T-helper 22 cell (primary cell): ENCODE data around the gene CEND1.

Experiments
- DNase-seq: peaks from one replicate; pipeline ENCODE4 v3.0.0-alpha.2; 2020; ENCODE audit warnings: low read depth

CEND1 gene

DNA sequence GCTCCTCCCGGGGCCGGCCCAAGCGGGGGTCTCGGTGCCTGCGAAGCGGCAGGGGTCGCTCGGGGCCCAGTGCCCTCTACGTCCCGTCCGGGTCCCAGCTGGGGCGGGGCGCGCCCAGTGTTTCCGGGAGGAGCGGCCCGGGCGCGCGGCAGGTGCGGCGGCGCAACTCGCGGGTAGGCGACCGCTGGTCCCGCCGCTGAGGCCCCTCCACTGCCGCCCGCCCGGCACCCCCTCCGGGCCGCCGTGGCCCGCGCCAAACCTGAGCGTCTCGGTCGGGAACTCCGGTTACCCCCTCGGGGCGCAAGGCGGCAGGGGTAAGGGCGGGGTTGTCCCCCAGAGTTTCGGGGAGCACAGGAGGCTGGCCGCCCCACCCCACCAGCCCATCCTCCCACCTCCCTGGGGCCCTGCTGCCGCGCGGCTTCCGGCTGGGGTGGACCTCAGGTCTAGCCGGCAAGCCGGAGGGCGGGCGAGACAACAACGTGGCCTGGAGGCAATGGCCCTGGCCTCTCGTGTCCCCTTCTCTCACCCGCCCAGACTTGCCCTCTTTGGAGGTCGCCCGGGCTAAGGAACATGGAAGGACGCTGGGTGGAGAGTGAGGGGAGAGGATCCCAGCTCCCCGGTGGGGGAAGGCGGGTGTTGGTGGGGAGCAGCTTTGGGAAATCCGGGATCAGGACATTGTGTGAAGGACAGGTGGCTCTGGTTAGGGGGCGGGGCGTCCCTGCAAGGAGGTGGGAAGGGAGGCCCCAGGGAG is 37.4 kb upstream of the CEND1 start:
- DNase-seq = no peak

DNA sequence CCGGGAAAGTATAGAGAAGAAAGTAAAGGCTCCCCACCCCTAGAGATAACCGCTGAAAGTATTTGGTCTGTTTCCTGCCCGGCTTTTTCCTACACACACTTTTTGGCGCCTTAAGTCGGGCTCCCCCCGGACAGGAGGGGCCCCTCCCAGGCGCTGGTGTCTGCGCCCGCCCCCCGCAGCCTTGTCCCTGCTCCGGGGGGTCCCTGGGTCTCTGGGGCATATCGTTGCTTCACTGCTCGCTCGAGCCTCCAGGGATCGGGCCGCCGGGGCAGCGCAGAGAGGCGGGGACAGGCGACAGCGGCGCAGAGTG is 36.9 kb upstream of the CEND1 start:
- no peak for DNase-seq

DNA sequence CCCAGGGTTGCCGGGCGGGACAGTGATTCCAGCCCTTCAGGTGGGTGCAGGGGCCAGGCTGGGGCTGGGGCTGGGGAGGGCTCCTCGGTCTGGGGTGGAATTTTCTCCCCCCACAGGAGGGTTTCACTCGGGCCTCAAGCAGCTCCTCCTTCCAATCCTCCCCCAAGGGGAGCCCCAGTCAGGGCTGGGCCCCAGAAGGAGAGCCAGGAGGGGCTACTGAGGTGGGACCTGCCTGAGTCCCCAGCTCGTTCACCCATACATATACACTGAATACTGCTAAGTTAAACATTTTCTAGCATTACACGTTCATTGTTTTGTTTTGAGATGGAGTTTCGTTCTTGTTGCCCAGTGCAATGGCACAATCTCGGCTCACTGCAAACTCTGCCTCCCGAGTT is 36.3 kb upstream of the CEND1 start:
- DNase-seq = no peak

DNA sequence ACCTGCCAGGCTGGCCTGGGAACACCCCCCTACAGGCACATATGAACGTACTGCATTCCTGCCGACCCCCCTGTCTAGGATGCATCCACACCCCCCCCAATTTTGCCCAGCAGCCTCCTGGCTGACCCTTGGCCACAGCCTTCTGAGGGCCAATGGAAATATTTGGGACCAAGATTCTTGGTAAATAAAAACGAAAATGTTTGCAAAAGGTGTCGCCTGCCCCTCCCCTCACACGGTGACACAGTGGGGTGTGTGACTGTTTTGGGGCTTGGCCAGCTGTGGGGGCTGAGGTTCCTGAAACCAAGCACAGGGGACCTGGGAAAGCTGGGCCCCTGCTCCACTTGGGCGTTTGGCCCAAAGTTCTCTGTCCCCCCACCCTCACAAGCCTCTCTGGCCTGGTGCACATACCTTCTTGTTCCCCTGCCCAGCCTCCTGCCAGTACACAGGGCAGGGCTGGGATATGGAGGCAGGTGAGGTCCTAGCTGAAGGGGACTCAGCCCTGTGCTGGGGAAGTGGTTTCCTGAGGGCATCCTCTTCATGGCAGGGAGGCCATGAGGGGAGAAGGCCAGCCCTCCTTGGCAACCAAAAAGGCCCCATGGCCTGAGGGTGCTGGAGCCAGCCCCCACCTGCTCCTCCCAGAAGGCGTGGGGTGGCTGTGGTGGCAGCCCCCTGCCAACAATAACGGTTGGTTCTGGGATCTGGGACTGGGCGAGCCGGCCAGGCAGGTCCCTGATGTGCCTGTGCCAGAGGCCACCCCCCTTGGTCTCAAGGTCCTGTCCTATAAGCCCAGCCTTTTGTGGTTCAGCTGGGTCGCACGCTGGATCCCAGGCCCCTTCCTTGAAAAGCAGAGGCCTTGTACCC is 35.7 kb upstream of the CEND1 start:
- DNase-seq = no peak

- no peak for DNase-seq
Observed at GRCh38 chr11:824942-825341, 35.1 kb upstream of the CEND1 start.

DNA sequence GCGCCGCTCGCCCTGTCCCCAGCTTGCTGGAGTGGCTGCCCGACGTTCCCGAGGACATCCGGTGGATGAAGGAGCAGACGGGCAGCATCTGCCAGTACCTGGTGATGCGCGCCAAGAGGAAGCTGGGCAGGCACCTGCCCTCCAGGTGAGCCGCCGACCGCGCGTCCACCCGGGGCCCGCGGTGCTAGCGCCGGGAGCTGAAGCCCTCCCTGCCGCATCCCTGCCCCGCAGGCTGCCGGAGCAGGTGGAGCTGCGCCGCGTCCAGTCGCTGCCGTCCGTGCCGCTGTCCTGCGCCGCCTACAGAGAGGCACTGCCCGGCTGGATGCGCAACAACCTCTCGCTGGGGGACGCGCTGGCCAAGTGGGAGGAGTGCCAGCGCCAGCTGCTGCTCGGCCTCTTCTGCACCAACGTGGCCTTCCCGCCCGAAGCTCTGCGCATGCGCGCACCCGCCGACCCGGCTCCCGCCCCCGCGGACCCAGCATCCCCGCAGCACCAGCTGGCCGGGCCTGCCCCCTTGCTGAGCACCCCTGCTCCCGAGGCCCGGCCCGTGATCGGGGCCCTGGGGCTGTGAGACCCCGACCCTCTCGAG is 34.5 kb upstream of the CEND1 start:
- no peak for DNase-seq

DNA sequence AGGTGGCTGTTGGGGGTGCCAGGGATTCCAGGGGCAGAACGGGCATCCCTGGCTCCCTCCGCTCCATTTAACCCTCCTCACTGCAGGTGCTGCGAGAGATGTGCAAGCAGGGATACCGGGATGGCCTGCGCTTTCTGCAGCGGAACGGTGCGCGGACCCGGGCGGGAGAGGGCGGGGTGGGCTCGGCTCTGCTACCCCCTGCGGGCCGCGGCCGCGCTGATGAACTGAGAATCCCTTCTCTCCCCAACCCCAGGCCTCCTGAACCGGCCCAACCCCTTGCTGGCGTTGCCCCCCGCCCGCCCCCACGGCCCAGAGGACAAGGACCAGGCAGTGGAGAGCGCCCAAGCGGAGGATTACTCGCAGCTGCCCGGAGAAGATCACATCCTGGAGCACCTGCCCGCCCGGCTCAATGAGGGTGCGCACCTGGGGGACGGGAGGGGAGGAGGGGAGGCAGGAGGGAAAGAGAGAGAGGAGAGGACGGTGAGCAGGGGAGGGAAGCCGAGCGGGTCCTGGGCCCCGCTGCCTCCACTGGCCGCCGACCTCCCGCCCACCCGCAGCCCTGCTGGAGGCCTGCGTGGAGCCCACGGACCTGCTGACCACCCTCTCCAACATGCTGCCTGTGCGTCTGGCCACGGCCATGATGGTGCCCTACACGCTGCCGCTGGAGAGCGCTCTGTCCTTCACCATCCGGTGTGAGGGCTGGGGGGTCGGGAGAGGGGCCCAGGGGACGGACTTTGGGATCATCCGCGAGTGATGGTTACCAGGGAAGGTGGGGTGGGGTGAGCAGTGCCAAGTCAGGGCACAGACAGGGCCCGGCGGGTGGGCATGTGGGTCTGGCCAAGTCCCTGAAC is 33.8 kb upstream of the CEND1 start:
- DNase-seq = no peak

GRCh38 chr11:821512-822371 is 31.9 kb upstream of the CEND1 start:
- DNase-seq = no peak

DNA sequence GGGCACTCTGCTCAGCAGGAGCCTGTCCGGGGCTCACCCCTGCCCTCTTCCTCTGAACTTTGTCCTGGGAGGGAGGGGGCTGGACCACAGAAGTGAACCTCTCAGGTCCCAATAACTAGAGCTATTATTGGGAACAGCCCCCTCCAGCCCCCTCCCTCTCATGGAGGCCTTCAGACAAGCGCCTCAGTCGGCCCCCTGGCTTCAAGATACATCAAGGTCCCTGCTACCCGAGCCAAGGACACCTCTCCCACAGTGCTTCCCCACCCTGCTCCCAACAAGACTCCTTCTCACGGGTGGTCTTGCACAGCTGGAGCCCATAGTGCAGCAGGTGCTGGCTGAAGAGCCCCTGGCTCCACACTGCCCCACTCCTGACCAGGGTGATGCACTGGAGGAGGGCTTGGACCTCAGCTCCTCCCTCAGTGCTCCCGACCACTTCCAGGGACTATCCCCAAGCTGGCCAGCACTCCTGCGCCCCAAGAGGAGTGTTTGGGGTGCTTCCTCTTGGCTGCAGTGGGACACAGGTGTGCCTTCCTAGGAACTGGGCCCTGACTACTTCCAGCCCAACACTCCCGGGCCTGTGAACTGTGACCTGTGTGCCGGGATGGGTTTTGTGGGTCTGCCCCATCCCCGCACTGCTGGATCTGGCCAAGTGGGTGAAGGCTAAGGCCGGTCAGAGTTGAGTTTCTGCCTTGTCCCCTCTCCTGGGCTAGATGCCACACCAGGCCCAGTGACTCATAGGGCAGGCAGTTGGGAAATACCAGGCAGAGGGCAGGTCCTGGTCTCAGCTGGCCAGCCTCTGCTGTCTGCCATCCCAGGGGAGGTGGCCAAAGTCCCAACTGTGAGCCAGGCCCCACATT is 31.0 kb upstream of the CEND1 start:
- no peak for DNase-seq

DNA sequence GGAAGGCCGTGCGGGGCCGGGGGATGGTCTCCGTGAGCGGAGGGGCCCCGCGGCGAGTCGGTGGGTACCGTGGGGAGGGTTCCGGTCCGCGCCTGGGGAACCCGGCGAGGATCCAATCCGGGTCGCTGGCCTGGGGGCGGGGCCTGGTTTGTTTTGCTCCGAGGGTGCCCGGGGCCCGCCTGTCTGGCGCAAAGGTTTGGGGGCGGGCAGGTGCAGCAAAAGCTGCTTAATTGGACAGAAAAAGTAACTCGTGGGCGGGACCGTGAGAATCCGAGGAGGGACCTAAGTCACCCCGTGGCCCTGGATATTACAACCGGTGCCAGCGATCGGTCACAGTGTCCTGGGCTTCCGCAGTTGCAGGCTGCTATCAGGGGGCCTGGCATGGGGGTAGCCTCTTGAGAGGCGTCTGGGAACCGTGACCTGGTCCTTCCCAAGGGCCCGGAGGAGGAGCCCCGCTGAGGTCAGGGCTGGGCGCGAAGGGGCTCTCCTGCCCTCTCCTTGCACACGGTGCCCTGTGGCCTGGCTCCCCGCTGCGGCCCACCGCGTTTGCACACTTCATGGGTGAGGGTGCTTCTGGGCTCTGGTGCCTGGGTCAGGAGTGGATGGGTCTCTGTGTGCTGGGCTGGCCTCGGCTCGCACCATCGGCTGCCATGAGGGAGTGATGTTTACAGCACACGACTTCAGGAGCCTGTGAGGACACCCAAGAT is 30.2 kb upstream of the CEND1 start:
- DNase-seq = peak; percentile 94

DNA sequence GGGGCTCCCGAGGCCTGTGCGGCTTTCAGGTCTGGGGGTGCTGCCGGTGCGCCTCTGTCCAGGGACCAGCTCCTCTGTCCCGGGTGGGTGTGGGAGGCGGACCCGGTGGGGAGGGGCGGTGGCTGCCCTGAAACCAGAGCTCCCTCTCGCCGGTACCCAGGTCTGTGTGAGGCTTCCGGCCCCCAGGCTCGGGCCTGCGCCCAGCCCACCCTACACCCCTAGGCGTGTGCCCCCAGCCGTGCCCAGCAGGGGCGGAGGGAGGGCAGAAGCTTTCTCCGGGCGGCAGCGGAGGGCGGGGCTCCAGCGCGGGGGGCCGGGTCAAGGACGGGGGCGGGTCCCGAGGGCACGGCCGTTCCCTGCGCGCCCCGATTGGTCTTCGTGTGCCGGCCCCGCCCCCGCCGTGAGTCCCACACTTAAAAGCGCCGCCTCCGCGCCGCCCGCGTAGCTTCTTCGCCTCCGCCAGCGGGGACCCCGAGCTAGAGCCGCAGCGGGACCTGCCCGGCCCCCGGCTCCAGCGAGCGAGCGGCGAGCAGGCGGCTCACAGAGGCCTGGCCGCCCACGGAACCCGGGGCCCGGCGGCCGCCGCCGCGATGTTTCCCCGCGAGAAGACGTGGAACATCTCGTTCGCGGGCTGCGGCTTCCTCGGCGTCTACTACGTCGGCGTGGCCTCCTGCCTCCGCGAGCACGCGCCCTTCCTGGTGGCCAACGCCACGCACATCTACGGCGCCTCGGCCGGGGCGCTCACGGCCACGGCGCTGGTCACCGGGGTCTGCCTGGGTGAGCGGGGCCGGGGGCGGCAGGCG is 29.4 kb upstream of the CEND1 start:
- peak; percentile 85 for DNase-seq

DNA sequence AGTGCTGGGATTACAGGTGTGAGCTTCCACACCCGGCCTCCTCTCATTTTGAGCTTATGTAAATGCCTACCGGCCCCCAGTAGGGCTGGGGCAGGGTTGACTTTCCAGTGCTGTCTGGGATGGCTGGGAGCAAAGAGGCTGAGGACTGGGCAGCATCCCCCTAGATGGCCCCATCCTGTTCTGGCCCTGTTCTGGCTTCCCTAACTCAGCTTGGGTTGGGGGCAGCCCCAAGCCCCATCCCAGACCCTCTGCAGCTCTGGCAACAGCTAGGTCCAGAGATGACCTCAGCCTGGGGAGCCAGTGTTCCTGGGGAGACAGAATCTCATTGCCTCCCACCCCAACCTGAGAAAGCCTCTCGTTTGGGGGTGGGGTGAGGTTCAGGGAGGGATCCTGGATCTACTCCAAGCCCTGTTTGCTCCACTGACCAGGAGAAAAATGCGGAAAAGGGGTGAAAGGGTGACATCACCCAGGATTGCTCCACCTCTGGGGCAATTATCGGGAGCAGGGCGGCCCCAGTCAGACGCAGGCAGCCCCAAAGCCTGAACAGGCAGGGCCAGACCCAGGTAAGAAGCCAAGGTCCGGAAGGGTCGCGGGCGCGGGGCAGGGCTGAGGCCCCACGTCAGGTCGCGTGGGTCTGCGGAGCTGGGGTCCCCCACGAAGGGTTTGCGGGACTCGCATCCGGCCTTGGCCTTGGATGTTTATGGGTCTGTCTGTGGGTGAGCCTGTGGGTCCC is 28.7 kb upstream of the CEND1 start, which contains the start of gene PNPLA2:
Gene PNPLA2, plus strand, starts transcription at position 519 of the 733 bp plus-strand sequence. CDS start 805 bp downstream, outside the sequence.
- no peak for DNase-seq

DNA sequence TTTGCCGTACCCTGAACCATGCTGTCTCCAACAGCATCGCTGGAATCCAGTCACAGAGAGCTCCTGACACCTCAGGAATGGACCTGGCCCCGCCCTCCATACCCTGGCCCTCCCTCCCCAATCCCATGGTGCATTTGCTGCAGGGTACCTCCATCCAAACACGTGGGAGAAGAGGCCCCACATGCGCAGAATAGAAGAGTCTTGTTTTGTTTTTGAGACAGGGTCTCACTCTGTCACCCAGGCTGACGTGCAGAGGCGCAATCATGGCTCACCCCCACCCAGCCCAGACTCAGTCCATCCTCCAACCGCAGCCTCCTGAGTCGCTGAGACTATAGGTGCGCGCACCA is 26.5 kb upstream of the CEND1 start:
- DNase-seq = no peak

DNA sequence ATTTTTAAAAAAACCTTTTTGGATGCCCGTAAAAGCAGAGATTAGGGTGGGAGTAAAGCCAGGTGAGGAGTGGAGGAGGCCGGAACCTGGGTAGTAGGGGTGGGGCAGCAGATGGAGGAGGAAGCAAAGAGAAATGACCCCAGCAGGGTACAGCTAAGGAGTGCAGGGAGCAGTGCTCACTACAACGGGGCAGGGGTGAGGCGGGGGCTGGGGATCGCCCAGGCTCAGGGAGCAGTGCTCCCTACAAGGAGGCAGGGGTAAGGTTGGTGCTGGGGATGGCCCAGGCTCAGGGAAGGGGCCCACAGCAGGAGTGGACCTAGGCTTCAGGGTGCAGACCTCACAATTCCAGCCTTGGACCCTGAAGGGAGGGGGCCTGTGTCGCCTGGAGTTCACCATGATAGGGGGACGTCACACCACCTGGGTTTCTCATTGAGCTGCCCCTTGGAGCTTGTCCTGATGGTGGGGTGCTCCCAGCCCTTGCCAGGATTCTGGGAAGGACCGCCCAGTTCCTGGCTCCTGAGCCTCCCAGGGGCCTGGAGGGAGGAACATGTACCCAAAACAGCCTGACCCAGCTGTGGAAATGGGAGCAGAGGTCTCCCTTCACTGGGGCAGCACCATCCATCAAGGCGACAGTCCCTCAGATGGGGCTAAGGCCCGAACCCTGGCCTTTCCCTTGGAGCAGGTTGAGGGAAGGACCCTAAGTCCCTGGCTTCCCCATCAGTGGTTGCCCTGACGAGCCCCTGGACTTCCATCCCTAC is 26.0 kb upstream of the CEND1 start:
- no peak for DNase-seq

DNA sequence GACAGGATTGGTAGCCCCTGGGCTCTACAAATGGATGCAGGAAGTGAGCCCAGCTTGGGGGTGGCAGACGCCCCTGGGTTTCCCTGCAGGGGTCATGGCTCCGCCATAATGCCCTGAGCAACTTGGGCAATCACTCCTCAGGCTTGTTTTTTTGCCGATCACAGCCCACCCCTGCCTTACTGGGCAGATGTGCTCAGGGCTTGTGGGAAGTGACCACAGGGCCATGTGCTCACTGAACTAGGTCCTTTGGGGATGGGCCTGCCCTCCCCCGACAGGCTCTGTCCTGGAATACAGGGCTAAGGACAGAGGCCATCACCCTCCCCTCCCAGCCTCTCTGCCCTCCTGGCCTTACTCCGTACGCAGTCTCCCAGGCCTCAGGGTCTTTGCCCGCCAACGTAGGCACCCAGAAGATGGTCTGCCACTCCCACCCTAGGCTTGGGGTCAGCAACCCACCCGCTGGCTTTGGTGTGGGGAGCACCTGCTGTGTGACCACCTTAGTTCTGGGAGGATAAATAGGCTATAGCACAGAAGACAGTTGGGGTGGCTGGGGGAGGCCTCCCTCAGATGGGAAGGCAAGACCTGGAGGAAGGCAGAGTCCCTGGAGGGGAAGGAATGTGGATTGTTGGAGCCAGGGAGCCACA is 23.7 kb upstream of the CEND1 start:
- DNase-seq = no peak

- no peak for DNase-seq
Observed at GRCh38 chr11:813072-813455, 23.2 kb upstream of the CEND1 start.

- no peak for DNase-seq
Observed at GRCh38 chr11:812390-812789, 22.5 kb upstream of the CEND1 start.
